H1 (cell line): ENCODE data around the gene ELP4. TPM values are rescaled to one million over a fixed set of nuclear protein-coding genes. Genes with fewer than 3 reads are reported as not detected.

ENCODE experiments used
- ASH2L ChIP-seq: fragments of 200-600, 300-600 bp; sonication (generic); IDR thresholded peaks from one replicate; pipeline ENCODE4 v1.7.1; 2017; ENCODE audit warnings: low read length
- BACH1 ChIP-seq: IDR thresholded peaks from 2 replicates; pipeline ENCODE4 v1.6.1; 2012; ENCODE audit warnings: low read length, improper control_type of control experiment
- BRCA1 ChIP-seq: IDR thresholded peaks from 2 replicates; pipeline ENCODE4 v1.6.1; 2012; ENCODE audit warnings: low read depth, low read length, improper control_type of control experiment
- CBX5 ChIP-seq: fragments of 300-800, 300-1000 bp; sonication (generic); IDR thresholded peaks from 2 replicates; pipeline ENCODE4 v1.7.1; 2016; ENCODE audit warnings: antibody characterized with exemption, low read length, low read depth
- CHD2 ChIP-seq: IDR thresholded peaks from 2 replicates; pipeline ENCODE4 v1.6.1; 2012; ENCODE audit warnings: low read length, improper control_type of control experiment
- CREB1 ChIP-seq: IDR thresholded peaks from 2 replicates; pipeline ENCODE4 v1.6.1; 2012; ENCODE audit warnings: inconsistent platforms
- EGR1 ChIP-seq: IDR thresholded peaks from 2 replicates; pipeline ENCODE4 v1.6.1; 2011; ENCODE audit warnings: low read depth, low read length, borderline replicate concordance
- EP300 ChIP-seq, 2 experiments: IDR thresholded peaks; 1 replicate in 1 of 2; 2 replicates in 1 of 2; pipeline ENCODE4 v1.6.1; 2011 to 2012; ENCODE audit warnings: low read depth in 2 of 2, low read length in 2 of 2, mild to moderate bottlenecking in 2 of 2, borderline replicate concordance in 1 of 2, inconsistent platforms in 1 of 2, moderate library complexity in 1 of 2
- FOSL1 ChIP-seq: IDR thresholded peaks from 2 replicates; pipeline ENCODE4 v1.6.1; 2011; ENCODE audit warnings: mild to moderate bottlenecking, low read depth, low read length, moderate library complexity; ENCODE audit not compliant: insufficient read depth
- KDM1A ChIP-seq: fragments of 200-600, 300-600 bp; sonication (generic); IDR thresholded peaks from 2 replicates; pipeline ENCODE4 v1.7.1; 2016; ENCODE audit warnings: mild to moderate bottlenecking, low read length, borderline replicate concordance
- KDM4A ChIP-seq: IDR thresholded peaks from one replicate; pipeline ENCODE4 v1.7.1; 2012; ENCODE audit warnings: low read depth, mild to moderate bottlenecking, moderate library complexity, low read length, inconsistent platforms; ENCODE audit not compliant: severe bottlenecking
- PHF8 ChIP-seq: fragments of 200-600 bp; sonication (generic); conservative IDR thresholded peaks from 2 replicates; pipeline ENCODE4 v1.7.1; 2012; ENCODE audit warnings: low read depth, mild to moderate bottlenecking, inconsistent platforms, low read length, moderate library complexity
- POLR2A ChIP-seq, 2 experiments: IDR thresholded peaks; 1 replicate in 1 of 2; 2 replicates in 1 of 2; pipeline ENCODE4 v1.6.1; 2011; ENCODE audit warnings: low read depth in 2 of 2, low read length in 2 of 2, mild to moderate bottlenecking in 2 of 2; ENCODE audit errors: control extremely low read depth in 1 of 2
- RNF2 ChIP-seq: fragments of 200-900, 300-1000 bp; sonication (generic); IDR thresholded peaks from 2 replicates; pipeline ENCODE4 v1.7.1; 2016; ENCODE audit warnings: borderline replicate concordance, low read depth, mild to moderate bottlenecking, antibody characterized with exemption, low read length; ENCODE audit not compliant: poor library complexity, severe bottlenecking; ENCODE audit errors: missing control alignments
- SIX5 ChIP-seq: IDR thresholded peaks from 2 replicates; pipeline ENCODE4 v1.6.1; 2011; ENCODE audit warnings: mild to moderate bottlenecking, low read depth, low read length
- SP1 ChIP-seq: IDR thresholded peaks from 2 replicates; pipeline ENCODE4 v1.6.1; 2011; ENCODE audit warnings: low read depth, low read length
- SRF ChIP-seq: IDR thresholded peaks from 2 replicates; pipeline ENCODE4 v1.6.1; 2011; ENCODE audit warnings: mild to moderate bottlenecking, low read depth, low read length, moderate library complexity
- SUZ12 ChIP-seq: fragments of 200-600 bp; sonication (generic); IDR thresholded peaks from 2 replicates; pipeline ENCODE4 v1.6.1; 2012; ENCODE audit warnings: mild to moderate bottlenecking, inconsistent platforms, low read length, moderate library complexity, mixed read lengths
- TAF1 ChIP-seq: IDR thresholded peaks from 2 replicates; pipeline ENCODE4 v1.6.1; 2011; ENCODE audit warnings: mild to moderate bottlenecking, low read depth, low read length
- polyA plus RNA-seq, 7 experiments: library from polyadenylated mRNA; depleted of rRNA in 3 of 7; stranded (reverse) in 5 of 7; unstranded in 2 of 7; fragments of >200 nt in 5 of 7; fragments of 200-250 nt in 2 of 7; gene quantifications; 1 replicate in 5 of 7; 2 replicates in 1 of 7; 4 replicates in 1 of 7; pipeline versions ENCODE4 v1.2.1 to v1.2.3, GENCODE V29; 2011 to 2013; ENCODE audit warnings: missing spikeins in 2 of 7, mixed read lengths in 2 of 7
- total RNA-seq: library from RNA; stranded (reverse); fragmentation: NEBNext Ultra II Directional; extraction: Animal tissue kit (Norgen Biotek cat#: 25700); gene quantifications from 2 replicates; pipeline ENCODE4 v1.2.1, GENCODE V29; 2021
- TF ChIP-seq, protein P1 (sequence below), 3 experiments: IDR thresholded peaks; 1 replicate in 2 of 3; 2 replicates in 1 of 3; pipeline versions ENCODE4 v1.5.1 to v1.6.1; 2011; ENCODE audit warnings: low read length in 3 of 3, mild to moderate bottlenecking in 3 of 3, inconsistent platforms in 2 of 3, low read depth in 1 of 3, moderate library complexity in 1 of 3; ENCODE audit not compliant: insufficient read depth in 1 of 3; ENCODE audit errors: control extremely low read depth in 1 of 3
- TF ChIP-seq, protein P2 (sequence below): IDR thresholded peaks from 2 replicates; pipeline ENCODE4 v1.6.1; 2012; ENCODE audit warnings: inconsistent platforms

ELP4 gene
- total and polyA plus RNA-seq, 2 of the 8 experiments (the other 6 are each of a cell fraction or from before 2014, with no cell fraction given): 14.0 to 18.6 TPM

DNA sequence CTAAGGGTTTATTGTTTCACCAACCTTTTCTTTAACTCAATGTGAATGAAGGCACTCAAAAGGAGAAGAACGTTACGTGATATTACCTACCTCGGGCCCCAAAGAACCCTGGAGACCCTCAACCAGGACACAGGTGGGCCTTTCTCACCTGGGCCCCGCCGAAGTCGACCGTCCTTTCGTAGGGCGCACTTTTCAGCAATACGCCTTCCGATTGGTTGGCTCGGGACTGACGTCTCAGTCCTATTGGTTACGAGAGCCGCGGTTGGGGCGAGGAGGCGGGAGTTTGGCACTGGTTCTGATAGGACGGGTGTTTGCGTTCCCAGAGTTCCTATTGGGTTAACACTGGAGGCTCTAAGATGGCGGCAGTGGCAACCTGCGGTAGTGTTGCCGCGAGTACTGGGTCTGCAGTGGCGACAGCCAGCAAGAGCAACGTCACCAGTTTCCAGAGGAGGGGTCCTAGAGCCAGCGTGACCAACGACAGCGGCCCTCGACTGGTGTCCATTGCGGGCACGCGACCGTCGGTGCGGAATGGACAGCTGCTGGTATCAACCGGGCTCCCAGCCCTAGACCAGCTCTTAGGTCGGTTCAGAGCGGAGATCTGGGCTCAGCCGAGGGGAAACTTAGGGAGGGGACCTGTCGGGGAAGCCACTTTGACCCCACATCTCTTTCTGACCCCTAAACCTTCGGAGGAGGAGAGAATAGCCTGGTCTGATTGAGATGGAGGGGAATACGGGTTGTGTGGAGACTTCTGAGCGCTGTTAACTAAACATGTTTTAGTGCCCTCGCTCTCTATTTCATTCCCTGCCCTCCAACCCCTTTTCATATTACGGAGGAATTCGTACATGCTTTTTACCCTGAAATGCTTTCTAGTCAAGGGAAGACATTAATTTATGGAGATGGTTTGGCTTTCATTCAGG lies at the start of gene ELP4, which contains the start of gene IMMP1L (continued):
- TF ChIP-seq, protein P1, sequence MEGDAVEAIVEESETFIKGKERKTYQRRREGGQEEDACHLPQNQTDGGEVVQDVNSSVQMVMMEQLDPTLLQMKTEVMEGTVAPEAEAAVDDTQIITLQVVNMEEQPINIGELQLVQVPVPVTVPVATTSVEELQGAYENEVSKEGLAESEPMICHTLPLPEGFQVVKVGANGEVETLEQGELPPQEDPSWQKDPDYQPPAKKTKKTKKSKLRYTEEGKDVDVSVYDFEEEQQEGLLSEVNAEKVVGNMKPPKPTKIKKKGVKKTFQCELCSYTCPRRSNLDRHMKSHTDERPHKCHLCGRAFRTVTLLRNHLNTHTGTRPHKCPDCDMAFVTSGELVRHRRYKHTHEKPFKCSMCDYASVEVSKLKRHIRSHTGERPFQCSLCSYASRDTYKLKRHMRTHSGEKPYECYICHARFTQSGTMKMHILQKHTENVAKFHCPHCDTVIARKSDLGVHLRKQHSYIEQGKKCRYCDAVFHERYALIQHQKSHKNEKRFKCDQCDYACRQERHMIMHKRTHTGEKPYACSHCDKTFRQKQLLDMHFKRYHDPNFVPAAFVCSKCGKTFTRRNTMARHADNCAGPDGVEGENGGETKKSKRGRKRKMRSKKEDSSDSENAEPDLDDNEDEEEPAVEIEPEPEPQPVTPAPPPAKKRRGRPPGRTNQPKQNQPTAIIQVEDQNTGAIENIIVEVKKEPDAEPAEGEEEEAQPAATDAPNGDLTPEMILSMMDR (IDR thresholded peaks at IDR 0.05; ENCODE audit: control extremely low read depth in 1 of 3, insufficient read depth in 1 of 3, low read depth in 1 of 3, low read length in 3 of 3): no peak
- TF ChIP-seq RNF2 (no peak), ASH2L (peak; percentile 96), KDM4A (peak; percentile 81), SRF (no peak), TAF1 (peak; percentile 92), CBX5 (no peak), SIX5 (no peak), POLR2A (IDR thresholded peaks at IDR 0.05; ENCODE audit: control extremely low read depth in 1 of 2, low read depth in 2 of 2, low read length in 2 of 2) (peak; percentile 71 to 80), BACH1 (no peak), PHF8 (peak; percentile 78), BRCA1 (0 out of 2 replicates have a peak, but pooled peaks have one; percentile 35), KDM1A (no peak), SP1 (peak; percentile 97), EGR1 (no peak), FOSL1 (no peak), CREB1 (peak; percentile 88), EP300 (IDR thresholded peaks at IDR 0.05; ENCODE audit: borderline replicate concordance in 1 of 2, low read depth in 2 of 2, low read length in 2 of 2) (no peak), SUZ12 (no peak), CHD2 (peak; percentile 86)
- TF ChIP-seq, protein P2, sequence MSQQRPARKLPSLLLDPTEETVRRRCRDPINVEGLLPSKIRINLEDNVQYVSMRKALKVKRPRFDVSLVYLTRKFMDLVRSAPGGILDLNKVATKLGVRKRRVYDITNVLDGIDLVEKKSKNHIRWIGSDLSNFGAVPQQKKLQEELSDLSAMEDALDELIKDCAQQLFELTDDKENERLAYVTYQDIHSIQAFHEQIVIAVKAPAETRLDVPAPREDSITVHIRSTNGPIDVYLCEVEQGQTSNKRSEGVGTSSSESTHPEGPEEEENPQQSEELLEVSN: peak; percentile 86
